ENCODE results near the gene ACSL1. TPM values are rescaled to one million over a fixed set of nuclear protein-coding genes. Genes with fewer than 3 reads are reported as not detected.

Gene ACSL1
- total and polyA plus RNA-seq, 2 donors from 2014 or later = 98.1 to 322 TPM

GRCh38 chr4:184803874-184804273 lies 21.9 kb downstream of the ACSL1 start:
- H3K4me3 ChIP-seq (ENCODE audit: low read length in 3 of 3) = peak overlapping the region in 2 of 3 donors; percentile 57 to 80
- no peaks in the 10 kb centered on the region for H3K9me3 ChIP-seq (ENCODE audit: control insufficient read depth in 2 of 3, insufficient read depth in 1 of 3, low read length in 3 of 3)
- H3K27ac ChIP-seq (ENCODE audit: low read depth in 2 of 2, low read length in 2 of 2) = peak overlapping the region; percentile 12 to 34
- DNase-seq (no peak), FAIRE-seq (no peak)
- peak overlapping the region in 1 of 3 donors; percentile 32 for H3K9ac ChIP-seq (ENCODE audit: low read length in 3 of 3)
- H3K27me3 ChIP-seq (ENCODE audit: control insufficient read depth, insufficient read depth, low read length) = no peaks in the 10 kb centered on the region
- H3K36me3 ChIP-seq (ENCODE audit: control insufficient read depth in 2 of 3, insufficient read depth in 3 of 3, low read length in 3 of 3) = peaks cover 0 to 8% (median 0%) of the 10 kb centered on the region in 3 donors
- peaks cover 4 to 35% (median 22%) of the 10 kb centered on the region in 3 donors for H3K4me1 ChIP-seq (ENCODE audit: control insufficient read depth in 2 of 3, insufficient read depth in 2 of 3, low read depth in 1 of 3, low read length in 3 of 3)
- no peak for TF ChIP-seq CTCF (IDR thresholded peaks at IDR 0.05; ENCODE audit: borderline replicate concordance, extremely low read depth, insufficient read depth)
- intact Hi-C loops (cut with DNase I) = no loop called here

- H3K4me1 ChIP-seq (ENCODE audit: control insufficient read depth in 2 of 3, insufficient read depth in 2 of 3, low read depth in 1 of 3, low read length in 3 of 3) = peaks cover 4 to 36% (median 21%) of the 10 kb centered on the region in 3 donors
- no peaks in the 10 kb centered on the region for H3K27me3 ChIP-seq (ENCODE audit: control insufficient read depth, insufficient read depth, low read length)
- intact Hi-C loops (cut with DNase I) = no loop called here
- peak overlapping the region in 1 of 2 donors; percentile 19 for H3K27ac ChIP-seq (ENCODE audit: low read depth in 2 of 2, low read length in 2 of 2)
- peaks cover 0 to 10% (median 0%) of the 10 kb centered on the region in 3 donors for H3K36me3 ChIP-seq (ENCODE audit: control insufficient read depth in 2 of 3, insufficient read depth in 3 of 3, low read length in 3 of 3)
- no peak for DNase-seq
- no peak for FAIRE-seq
- H3K9me3 ChIP-seq (ENCODE audit: control insufficient read depth in 2 of 3, insufficient read depth in 1 of 3, low read length in 3 of 3) = no peaks in the 10 kb centered on the region
- peak overlapping the region in 2 of 3 donors; percentile 57 to 80 for H3K4me3 ChIP-seq (ENCODE audit: low read length in 3 of 3)
- no peak for TF ChIP-seq CTCF (IDR thresholded peaks at IDR 0.05; ENCODE audit: borderline replicate concordance, extremely low read depth, insufficient read depth)
- H3K9ac ChIP-seq (ENCODE audit: low read length in 3 of 3) = no peak overlapping the region
These were observed 22.6 kb downstream of the ACSL1 start for GRCh38 chr4:184803133-184803532.

GRCh38 chr4:184802697-184803015 lies 23.1 kb downstream of the ACSL1 start:
- Histone ChIP-seq H3K27ac (ENCODE audit: low read depth in 2 of 2, low read length in 2 of 2) (peak overlapping the region; percentile 5 to 33), H3K9me3 (ENCODE audit: control insufficient read depth in 2 of 3, insufficient read depth in 1 of 3, low read length in 3 of 3) (no peaks in the 10 kb centered on the region), H3K36me3 (ENCODE audit: control insufficient read depth in 2 of 3, insufficient read depth in 3 of 3, low read length in 3 of 3) (peaks cover 0 to 10% (median 4%) of the 10 kb centered on the region in 3 donors), H3K9ac (ENCODE audit: low read length in 3 of 3) (peak overlapping the region in 1 of 3 donors; percentile 4), H3K4me3 (ENCODE audit: low read length in 3 of 3) (peak overlapping the region in 2 of 3 donors; percentile 57 to 80), H3K4me1 (ENCODE audit: control insufficient read depth in 2 of 3, insufficient read depth in 2 of 3, low read depth in 1 of 3, low read length in 3 of 3) (peaks cover 4 to 33% (median 18%) of the 10 kb centered on the region in 3 donors), H3K27me3 (ENCODE audit: control insufficient read depth, insufficient read depth, low read length) (no peaks in the 10 kb centered on the region)
- DNase-seq = no peak
- intact Hi-C loops (cut with DNase I) = no loop called here
- FAIRE-seq = no peak
- no peak for TF ChIP-seq CTCF (IDR thresholded peaks at IDR 0.05; ENCODE audit: borderline replicate concordance, extremely low read depth, insufficient read depth)

Measured in kidney (tissue), 14 donors.